22Rv1 (cell line): ENCODE data around the gene IPPK.

Source experiments
- H3K27ac ChIP-seq: fragments of 450-650 bp; 2 replicates; pipeline ENCODE4 v1.5.1; 2017
- CTCF ChIP-seq: fragments of 450-650 bp; IDR thresholded peaks from 2 replicates; pipeline ENCODE4 v1.5.1; 2017; ENCODE audit warnings: mild to moderate bottlenecking
- ZFX ChIP-seq: fragments of 450-650 bp; IDR thresholded peaks from 2 replicates; pipeline ENCODE4 v1.6.1; 2017; ENCODE audit warnings: antibody characterized with exemption, borderline replicate concordance

IPPK gene

GRCh38 chr9:92614763-92615461 is 55.0 kb downstream of the IPPK start:
- TF ChIP-seq ZFX = no peak
- no peak for TF ChIP-seq CTCF
- no peak overlapping the region for H3K27ac ChIP-seq

GRCh38 chr9:92614123-92614510 is 55.8 kb downstream of the IPPK start:
- no peak overlapping the region for H3K27ac ChIP-seq
- no peak for TF ChIP-seq CTCF
- no peak for TF ChIP-seq ZFX

- H3K27ac ChIP-seq = no peak overlapping the region
- TF ChIP-seq CTCF (no peak), ZFX (no peak)
Measured at GRCh38 chr9:92613268-92614122, 56.4 kb downstream of the IPPK start.

- H3K27ac ChIP-seq = no peak overlapping the region
- TF ChIP-seq ZFX = no peak
- TF ChIP-seq CTCF = no peak
Measured at GRCh38 chr9:92612816-92613215, 57.1 kb downstream of the IPPK start.

- no peak overlapping the region for H3K27ac ChIP-seq
- TF ChIP-seq CTCF = no peak
- no peak for TF ChIP-seq ZFX
Measured at GRCh38 chr9:92612292-92612691, 57.6 kb downstream of the IPPK start.

GRCh38 chr9:92611621-92612285 is 58.2 kb downstream of the IPPK start:
- H3K27ac ChIP-seq = no peak overlapping the region
- no peak for TF ChIP-seq ZFX
- no peak for TF ChIP-seq CTCF
